ENCODE data around the gene TEDC1.

Gene TEDC1

DNA sequence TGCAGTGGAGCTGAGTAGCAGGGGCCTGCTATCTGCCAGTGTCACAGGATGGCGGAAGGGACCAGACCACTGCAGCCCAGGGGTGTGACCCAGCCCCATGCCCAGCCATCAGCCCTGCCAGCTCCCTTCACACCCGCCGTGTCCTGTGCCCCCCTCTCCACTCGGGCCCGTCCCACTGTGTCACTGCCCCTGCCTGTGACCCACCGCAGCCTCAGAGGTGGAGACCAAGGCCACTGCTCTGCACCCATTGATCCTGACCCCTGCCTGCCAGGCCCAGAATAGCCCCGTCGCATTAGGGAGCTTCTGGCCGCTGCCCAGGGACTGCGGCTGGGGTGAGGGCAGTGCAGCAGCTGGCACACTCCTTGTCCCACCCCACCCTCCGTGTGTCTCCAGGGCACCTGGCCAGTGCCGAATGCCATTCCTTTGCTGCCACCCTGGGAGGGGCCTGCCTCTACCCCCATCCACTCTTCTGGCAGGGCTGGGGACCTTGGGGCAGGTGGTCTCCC, 18.5 kb upstream of the TEDC1 start:
- in situ Hi-C loops (cut with HindIII; ENCODE audit: low sequenced_read_pairs), result no loop called here

DNA sequence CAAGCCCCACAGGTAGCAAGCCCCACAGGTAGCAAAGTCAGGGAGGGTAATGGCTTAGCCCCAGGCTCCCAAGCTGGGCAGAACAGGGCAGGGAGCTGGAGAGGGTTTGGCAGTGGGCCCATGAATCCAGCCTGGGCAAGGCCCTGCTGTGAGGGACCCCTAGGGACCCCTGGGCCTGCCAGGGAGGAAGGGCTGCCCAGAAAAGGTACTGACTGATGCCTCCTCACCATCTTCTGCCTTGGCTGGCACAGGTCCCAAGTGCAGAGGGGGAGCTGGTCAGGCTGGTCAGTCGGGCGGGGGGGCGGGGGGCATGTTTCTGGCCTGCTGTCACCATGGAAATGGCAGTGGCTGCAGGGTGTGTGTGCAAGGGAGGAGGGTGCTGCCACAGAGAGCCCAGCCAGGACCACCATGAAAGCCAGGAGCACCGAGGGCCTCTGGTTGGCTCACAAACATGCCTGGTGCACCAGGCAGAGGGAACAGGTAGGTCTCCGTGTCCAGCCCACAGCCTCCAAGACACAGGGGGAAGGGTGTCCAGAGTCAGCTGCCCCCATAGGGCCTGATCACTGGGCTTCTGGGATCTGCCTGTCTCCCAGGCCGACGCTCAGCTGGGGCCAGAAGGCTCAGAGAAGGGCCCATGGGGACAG, 17.9 kb upstream of the TEDC1 start:
- in situ Hi-C loops (cut with HindIII; ENCODE audit: low sequenced_read_pairs), result no loop called here

DNA sequence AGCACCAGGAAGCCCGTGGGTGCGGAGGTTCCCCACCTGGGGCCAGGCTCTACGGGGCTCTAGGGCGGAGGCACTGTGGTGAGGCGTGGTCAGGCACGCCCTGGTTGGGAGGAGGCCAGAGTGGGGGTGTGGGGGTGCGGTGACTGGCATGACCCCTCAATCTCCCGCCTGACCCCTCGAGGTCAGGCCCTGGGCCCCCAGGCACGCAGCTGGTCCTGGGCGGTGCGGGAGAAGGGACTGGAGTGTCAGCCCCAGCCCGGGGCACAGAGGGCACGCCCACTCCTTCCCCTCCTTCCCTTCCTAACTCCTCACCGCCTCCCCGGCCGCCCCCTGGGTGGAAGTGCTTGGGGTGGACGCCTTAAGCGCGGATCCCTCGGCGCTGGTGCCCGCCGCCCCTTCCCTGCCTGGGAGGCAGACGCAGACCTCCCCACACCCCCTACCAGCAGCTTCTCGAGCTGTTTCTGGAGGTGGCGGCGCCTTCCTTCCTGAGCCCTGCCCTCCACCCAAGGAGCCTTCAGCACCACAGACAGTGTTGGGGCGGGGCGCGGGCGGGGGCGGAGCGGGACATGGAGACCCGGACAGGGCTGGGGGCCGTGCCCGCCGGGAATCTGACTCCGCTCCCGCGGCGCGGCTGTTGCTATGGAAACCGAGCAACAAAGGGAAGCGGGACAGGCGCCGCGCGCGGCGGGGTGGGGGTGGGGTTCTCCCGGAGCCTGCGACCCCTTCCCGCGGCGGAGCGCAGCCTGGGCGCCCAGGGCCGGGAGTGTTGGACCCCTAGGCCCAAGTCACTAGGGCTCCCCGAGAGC, 17.2 kb upstream of the TEDC1 start:
- in situ Hi-C loops (cut with HindIII; ENCODE audit: low sequenced_read_pairs), result no loop called here

DNA sequence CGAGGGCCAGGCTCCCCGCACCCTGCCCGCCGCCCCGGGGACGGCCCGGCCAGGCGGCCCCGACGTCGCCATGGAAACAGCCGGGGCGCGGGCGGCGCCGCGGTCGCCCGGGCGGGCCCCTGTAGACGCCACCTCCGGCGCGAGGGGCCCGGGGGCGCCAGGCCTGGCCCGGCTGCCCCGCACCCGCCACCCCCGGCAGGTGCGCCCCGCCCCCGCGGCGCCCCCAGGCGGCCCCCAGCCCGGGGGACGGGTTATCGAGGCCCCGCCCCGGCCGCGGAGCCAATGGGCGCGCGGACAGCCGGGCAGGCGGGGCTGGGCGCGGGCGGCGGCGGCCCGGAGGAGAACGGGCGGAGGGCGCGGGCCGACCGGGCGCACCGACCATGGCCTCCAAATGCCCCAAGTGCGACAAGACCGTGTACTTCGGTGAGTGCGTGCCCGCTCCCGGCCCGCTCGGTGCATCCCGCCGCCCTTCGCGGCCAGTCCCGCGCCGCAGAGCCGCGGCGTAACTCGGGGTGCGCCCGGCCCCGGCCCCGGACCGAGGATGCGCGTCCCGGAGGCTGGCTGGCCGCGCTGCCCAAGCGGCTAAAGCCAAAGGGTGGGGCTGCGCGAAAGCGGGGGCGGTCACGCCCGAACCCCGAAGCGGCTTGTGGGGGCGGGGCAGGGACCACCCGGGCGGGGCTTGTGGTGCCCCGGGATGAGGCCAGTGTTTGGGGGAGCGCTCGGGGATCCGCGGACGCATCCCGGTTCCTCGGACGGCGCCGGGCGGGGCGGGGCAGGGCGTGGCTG, 16.4 kb upstream of the TEDC1 start, which contains the start of gene CRIP2:
CRIP2 (plus strand) TSS at position 339 of the 786 bp plus-strand sequence; CDS start at position 381, 42 bp downstream.
- in situ Hi-C loops (cut with HindIII; ENCODE audit: low sequenced_read_pairs), result no loop called here

DNA sequence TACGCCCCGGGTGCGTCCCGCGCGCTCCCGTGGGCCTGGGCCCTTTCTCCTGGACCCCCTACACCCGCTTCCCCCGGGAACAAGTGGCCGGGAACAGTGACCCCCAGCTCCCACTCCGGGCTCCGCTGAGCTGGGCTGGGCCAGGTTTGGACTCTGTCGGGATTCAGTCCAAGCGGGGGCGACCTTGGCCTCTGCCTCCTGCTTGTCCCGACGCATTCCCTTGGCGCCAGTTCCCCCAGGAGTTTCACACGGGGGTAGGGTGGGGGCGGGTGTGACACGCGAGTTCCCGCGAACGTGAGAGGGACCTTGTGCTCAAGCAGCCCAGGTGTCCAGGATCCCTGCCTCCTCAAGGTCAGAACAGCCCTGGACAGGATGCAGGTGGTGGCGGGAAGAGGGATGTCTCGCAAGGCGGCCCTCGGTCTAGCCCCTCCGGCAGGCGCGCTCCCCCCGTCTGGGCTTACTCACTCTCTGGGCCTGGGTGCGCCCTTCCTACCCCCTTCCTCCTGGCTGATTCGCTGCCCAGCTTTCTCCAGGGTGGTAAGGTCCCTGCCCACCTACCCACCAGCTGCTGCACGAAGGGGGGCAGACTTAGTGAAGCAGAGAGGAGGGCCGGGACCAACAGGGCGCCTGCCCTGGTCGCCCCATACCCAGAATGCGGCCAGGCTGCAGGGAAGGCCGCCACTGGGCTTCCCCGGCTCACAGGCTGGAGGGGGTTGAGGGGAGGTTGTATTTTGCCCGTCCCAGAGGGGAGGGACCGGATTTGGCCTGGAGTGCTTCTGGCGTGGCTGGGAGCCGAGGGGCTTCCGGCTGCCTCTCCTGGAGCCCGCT, 15.6 kb upstream of the TEDC1 start:
- in situ Hi-C loops (cut with HindIII; ENCODE audit: low sequenced_read_pairs), result no loop called here

DNA sequence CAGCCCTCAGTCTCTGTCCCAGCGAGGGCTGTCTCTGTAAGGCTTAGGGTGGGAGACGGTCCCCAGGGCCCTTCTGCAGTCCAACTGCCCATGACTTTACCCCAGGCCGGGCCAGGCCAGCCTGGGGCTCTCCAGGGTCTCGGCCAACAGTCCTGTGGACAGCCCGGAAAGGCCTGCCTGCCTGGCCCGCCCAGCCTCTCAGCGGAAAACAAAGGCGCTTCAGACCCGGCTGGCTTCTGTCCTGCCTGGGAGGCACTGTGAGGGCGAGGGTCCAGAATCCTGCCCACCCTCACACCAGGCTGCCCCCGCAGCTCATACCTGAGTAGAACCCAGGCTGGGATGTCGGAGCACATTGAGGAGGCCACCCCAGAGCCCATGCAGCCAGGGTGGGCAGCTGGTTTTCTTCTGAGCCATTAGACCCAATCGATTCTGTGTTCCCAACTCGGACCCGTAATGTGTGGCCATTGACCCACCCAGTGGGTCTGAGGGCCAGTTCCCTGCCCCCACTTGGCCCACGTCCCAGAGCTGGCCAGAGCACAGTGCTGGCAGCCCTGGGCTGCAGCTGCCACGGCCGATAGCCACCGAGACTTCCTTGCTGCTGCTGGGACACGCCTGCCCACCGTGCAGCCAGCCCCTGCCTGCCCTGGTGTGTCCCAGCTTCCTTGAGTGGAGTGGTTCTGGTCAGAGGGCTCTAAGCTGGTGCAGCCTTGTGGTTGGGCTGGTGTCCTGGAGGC, 14.8 kb upstream of the TEDC1 start:
- in situ Hi-C loops (cut with HindIII; ENCODE audit: low sequenced_read_pairs), result no loop called here

DNA sequence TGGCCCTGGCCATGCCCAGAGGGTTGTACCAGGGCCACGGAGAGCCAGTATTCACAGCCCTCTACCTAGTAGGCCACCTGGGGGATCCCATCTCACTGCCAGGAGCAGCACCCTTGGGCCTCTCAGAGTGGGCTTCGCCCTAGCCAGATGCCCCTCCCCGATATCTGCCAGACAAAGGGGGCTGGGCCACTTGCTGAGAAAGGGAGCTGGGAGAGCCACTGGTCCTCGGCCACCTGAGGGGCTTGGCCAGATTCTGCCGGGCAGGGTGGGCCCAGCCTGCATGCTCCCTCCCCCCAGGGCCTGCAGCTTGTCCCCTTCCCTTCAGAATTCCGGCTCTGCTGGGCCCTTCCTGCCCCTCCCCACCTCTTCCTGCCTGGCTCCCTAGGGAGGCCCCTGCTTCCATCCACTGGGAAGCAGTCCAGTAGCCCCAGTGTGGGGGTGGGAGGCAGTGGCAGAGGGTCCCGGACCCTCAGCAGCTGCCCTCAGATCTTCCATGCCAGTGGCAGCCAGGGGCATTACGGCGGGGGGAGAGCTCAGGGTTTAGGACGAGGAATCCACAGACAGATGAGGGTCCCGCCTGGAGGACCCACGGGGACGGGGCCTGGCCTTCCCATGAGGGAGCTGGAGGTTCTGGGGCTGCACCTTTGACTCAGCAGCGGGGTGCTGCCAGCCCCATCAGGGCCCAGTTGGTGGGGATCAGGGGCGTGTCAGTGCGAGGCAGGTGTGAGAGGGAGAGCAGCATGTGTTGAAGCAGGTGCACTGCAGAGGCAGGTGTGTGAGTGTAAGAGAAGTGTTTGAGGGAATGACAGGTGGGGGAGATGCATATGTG, 14.0 kb upstream of the TEDC1 start:
- in situ Hi-C loops (cut with HindIII; ENCODE audit: low sequenced_read_pairs), result no loop called here

DNA sequence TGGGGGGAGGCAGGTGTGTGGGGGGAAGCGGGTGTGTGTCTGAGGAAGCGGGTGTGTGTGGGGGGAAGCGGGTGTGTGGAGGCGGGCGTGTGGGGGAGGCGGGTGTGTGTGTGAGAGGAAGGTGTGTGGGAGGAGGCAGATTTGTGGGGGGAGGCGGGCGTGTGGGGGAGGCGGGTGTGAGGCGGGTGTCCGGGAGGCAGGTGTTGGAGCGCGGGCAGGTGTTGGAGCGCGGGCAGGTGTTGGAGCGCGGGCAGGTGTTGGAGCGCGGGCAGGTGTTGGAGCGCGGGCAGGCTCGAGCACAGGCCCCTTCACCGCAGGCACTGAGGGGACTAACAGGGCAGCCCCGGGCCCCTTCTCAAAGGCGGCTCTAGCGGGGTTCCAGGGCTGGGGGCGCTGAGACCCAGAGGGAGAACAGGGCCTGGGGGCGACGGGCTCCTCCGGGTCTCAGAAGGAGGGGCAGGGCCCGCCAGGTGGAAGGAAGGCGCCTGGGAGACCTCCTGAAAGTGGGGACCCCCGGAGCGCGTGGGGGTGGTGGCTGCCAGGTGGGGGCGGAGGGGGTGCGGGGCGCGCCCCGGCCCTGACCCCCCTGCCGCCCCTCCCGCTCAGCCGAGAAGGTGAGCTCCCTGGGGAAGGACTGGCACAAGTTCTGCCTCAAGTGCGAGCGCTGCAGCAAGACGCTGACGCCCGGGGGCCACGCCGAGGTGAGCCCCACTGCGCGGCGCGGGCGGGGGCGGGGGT, 13.2 kb upstream of the TEDC1 start:
- in situ Hi-C loops (cut with HindIII; ENCODE audit: low sequenced_read_pairs), result no loop called here

DNA sequence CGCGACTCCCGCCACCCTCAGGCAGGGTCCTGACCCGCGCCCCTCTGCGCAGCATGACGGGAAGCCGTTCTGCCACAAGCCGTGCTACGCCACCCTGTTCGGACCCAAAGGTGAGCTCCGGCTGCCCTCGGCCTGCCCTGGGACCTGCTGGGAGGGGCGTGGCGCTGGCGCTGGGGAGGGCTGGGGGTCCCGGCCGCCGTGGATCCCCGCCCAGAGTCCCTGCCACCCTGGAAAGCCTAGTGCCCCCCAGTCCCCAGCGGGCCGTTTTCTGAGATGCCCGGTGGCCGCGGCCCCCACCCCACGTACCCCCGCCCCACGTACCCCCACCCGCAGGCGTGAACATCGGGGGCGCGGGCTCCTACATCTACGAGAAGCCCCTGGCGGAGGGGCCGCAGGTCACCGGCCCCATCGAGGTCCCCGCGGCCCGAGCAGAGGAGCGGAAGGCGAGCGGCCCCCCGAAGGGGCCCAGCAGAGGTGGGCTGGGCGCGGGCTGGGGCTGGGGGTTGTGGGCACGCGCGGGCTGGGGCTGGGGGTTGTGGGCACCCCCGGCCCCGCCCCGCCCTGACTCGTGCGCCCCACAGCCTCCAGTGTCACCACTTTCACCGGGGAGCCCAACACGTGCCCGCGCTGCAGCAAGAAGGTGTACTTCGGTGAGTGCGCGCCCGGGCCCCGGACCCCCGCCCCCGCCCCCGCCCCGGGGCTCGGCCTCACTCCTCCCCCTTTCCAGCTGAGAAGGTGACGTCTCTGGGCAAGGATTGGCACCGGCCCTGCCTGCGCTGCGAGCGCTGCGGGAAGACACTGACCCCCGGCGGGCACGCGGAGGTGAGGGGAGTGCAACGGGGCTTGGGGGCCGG, 12.4 kb upstream of the TEDC1 start:
- in situ Hi-C loops (cut with HindIII; ENCODE audit: low sequenced_read_pairs), result no loop called here

DNA sequence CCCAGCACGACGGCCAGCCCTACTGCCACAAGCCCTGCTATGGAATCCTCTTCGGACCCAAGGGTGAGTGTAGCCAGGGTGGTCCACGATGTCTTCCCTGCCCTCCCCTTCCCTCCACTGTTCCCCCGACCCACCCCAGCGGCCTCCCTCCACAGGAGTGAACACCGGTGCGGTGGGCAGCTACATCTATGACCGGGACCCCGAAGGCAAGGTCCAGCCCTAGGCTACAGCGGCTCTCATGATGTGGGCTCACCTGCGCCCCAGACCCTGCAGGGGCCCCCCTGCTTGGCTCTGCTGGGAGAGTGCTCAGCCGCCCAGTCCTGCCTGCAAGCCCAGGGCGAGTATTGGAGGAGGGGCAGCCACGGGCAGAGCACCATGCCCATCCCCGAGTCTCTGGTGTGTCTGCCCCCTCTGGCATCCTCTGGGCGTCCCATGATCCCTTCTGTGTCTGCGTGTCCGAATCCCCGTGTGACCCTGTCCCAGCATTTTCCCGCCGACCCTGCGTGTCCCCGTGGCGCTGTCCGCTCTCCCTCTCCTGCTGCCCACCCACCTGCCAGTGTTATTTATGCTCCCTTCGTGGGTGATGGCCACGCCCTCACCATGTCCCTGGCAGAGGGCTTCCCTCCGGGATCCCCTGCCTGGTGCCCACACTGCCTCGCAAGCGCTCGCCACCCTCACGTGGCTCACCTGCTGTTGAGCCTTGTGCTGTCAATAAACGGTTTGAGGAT, 11.5 kb upstream of the TEDC1 start:
- in situ Hi-C loops (cut with HindIII; ENCODE audit: low sequenced_read_pairs), result no loop called here

DNA sequence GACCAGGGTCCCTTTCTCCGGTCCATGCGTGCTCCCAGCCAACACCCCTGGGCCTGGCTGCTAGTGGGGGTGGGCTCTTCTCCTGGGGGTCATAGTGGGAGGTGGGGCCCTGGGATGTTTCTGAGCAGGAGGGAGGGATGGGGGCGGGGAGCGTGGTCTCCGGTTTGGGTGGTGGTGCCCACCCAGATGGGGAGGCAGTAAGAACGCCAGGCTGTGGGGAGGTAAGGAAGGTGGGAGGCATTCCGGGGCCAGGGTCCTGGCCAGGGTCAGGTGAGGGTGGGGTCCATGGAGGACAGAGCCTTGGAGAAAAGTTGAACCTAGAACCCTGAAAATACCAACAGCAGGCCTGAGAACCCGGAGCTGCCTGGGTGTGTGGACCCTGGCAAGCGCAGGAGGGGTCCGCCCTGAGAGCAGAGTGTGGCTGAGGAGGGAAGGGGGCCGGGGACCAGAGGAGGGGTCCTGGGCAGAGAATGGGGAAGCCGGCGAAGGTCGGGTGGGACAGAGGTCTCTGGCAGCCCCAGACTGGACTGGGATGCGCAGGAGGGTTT, 10.8 kb upstream of the TEDC1 start:
- in situ Hi-C loops (cut with HindIII; ENCODE audit: low sequenced_read_pairs), result no loop called here

DNA sequence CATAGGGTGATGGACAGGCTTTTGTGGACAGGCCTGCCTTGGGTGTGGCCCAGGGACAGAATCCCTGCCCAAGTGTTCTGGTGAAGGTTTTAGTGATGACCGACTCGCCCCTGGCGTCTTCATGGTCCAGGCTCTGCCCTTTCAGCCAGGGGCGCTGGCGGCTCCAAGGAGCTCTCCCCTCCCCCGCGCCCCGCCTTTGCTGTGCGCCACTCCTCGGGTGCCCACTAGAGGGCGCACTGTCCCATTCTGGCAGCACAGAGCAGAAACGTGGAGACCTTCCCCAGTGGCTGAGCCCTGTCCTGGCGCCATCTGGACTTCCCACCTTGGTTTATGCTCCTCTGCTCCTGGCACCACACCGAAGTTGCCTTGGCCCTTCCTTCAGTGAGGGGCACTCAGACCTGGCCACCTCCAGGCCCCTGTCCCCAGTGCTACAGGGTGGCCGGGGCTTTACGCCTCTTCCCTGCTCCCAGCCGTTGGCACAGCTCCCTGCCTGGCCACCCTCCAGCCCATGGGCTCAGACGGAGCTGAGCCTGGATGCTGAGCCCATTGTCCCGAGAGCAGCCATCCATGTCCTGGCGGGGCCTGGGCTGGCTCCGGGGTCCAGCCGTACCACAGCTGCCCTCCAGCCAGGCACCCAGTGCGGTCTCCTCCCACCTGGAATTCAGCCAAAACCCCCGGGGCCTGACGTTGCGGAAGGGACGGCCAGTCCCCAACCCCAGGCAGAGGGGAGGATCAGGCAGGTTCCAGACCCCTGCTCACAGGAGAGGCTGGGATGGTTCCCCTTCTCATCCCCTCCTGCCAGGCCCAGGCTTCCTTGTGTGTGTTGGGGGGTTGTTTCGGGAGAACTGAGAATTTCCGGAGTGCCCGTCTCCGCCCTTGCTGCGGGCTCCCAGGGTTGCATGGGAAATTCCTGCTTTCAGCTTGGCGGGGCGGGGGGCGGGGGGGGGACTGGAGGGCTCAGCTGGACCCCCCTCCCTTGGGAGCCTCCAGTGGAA, 9.9 kb upstream of the TEDC1 start:
- in situ Hi-C loops (cut with HindIII; ENCODE audit: low sequenced_read_pairs), result no loop called here

DNA sequence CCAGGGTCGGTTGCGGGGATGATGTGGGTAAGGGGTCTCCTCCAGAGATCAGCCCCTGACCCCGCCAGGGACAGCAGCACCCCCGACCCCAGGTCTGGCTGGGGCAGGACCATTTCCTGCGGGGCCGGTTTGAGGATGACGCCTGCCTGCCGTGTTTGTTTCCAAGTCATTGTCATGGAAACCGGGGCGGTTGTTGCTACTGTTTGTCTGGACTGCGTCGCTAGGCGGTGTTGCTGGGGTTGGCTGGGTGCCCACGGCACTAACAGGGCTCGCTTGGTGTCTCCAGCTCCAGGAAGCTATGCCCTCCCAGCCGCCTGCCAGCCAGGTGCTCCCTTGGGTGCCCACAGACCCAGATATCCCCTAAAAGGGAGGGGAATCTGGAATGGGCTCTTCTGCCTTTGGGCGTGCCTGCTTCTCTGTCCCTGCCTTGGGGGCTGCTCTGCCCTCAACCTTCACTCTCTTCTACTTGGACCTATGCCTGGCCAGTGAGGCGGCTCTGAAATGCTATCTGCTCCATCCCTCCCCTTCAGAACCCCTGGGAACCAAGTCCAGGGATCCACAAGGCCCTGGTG, 9.1 kb upstream of the TEDC1 start:
- in situ Hi-C loops (cut with HindIII; ENCODE audit: low sequenced_read_pairs), result no loop called here

DNA sequence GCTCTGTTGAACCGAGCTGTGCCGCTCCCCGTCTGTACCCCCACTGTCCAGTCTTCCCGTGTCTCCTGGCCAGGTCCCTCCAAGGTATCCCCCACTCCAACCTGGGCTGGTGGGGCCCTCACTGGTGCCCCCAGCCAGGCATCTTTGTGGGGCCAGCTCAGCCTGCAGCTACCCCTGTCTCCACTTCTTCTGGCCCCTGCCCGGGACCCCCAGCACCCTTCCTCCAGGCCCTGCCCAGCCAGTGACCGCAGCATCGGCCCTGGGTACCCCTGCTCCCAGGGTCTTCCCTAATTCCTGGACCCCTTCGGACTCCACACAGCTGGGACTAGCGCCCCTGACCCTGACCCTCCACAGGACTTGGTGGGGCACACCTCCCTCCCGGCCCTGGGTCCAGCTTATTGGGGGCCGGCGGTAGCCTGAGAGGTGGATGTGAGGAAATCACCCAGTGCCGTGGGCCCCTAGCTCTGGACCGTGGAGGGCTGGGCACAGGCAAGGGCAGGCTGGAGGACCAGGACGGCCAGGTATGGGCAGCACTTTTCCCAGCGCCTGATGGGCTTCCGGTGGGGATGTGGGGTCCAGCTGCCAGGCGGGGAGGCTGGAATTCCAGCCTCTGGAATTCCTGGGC, 8.4 kb upstream of the TEDC1 start:
- in situ Hi-C loops (cut with HindIII; ENCODE audit: low sequenced_read_pairs), result no loop called here

Data from endothelial cell of hepatic sinusoid (primary cell).